Keratinocyte (primary cell): ENCODE data around the gene DAZL.

ENCODE experiments used
- EZH2 ChIP-seq: IDR thresholded peaks from one replicate; pipeline ENCODE4 v1.6.1; 2012; ENCODE audit warnings: inconsistent platforms, mild to moderate bottlenecking, low read length, moderate library complexity
- TF ChIP-seq, protein P1 (sequence below), 3 experiments: IDR thresholded peaks in 1 of 3; conservative IDR thresholded peaks in 1 of 3; optimal IDR thresholded peaks in 1 of 3; 2 replicates in 2 of 3; 3 replicates in 1 of 3; pipeline versions ENCODE3 to v1.5.1; 2011; ENCODE audit warnings: low read length in 3 of 3, mild to moderate bottlenecking in 3 of 3, moderate library complexity in 2 of 3, control low read depth in 1 of 3, inconsistent platforms in 1 of 3; ENCODE audit not compliant: insufficient read depth in 2 of 3; ENCODE audit errors: extremely low read depth in 1 of 3

GRCh38 chr3:16570113-16570512 lies 35.1 kb downstream of the DAZL start:
- TF ChIP-seq, protein P1, sequence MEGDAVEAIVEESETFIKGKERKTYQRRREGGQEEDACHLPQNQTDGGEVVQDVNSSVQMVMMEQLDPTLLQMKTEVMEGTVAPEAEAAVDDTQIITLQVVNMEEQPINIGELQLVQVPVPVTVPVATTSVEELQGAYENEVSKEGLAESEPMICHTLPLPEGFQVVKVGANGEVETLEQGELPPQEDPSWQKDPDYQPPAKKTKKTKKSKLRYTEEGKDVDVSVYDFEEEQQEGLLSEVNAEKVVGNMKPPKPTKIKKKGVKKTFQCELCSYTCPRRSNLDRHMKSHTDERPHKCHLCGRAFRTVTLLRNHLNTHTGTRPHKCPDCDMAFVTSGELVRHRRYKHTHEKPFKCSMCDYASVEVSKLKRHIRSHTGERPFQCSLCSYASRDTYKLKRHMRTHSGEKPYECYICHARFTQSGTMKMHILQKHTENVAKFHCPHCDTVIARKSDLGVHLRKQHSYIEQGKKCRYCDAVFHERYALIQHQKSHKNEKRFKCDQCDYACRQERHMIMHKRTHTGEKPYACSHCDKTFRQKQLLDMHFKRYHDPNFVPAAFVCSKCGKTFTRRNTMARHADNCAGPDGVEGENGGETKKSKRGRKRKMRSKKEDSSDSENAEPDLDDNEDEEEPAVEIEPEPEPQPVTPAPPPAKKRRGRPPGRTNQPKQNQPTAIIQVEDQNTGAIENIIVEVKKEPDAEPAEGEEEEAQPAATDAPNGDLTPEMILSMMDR (optimal IDR thresholded peaks at IDR 0.05 in 1 of 3, IDR thresholded peaks at IDR 0.05 in 1 of 3, conservative IDR thresholded peaks at IDR 0.05 in 1 of 3; ENCODE audit: extremely low read depth in 1 of 3, insufficient read depth in 2 of 3, low read length in 3 of 3): no peak
- TF ChIP-seq EZH2: no peak
